ENCODE data around the gene EVC2.

Gene EVC2

GRCh38 chr4:5517372-5517771 is 191.0 kb downstream of the EVC2 start:
- DNase-seq: no peak

GRCh38 chr4:5515646-5516045 is 192.7 kb downstream of the EVC2 start:
- DNase-seq: no peak

Measured in anterior cingulate cortex (tissue), 58 donors.